Left cardiac atrium (tissue), 4 donors: ENCODE results near the gene PTGFRN. TPM values are rescaled to one million over a fixed set of nuclear protein-coding genes. Genes with fewer than 3 reads are reported as not detected.
A peak's percentile ranks its signal among the peaks of the same experiment; 100 is the strongest.
"Not testable (repeated sequence)": the region's sequence is repeated elsewhere in the genome, so short reads cannot be mapped to it uniquely, and the experiment has no call there.

Experiments used
- ATAC-seq, 2 donors: fragments of 200-7000 bp; cut with Tn5 transposase; one replicate each; pipeline ENCODE4 v1.9.1; 2020; ENCODE audit warnings: mild to moderate bottlenecking in 2 of 2, moderate library complexity in 2 of 2
- DNase-seq: peaks from one replicate; pipeline ENCODE4 v3.0.0-alpha.2; 2020
- intact Hi-C, 2 donors: fragments of 100-400 bp; cut with DNase I; formaldehyde crosslinking; loops; one replicate each; pipeline versions ENCODE4 v1.14.1 to v1.15.1; 2022 to 2023
- total RNA-seq, 2 donors: library from RNA; stranded (reverse); fragmentation: NEBNext Ultra II Directional; extraction: Animal tissue kit (Norgen Biotek cat#: 25700); gene quantifications; one replicate each; pipeline ENCODE4 v1.2.1, GENCODE V29; 2021
- donor health status: DM: no; HTN: yes; CAD: no.
- donor health status: DM: no; HTN: yes; CAD: no; lungs with severe emphysema.
- donor health status: DM: yes; HTN: yes; CAD: no.
- donor health status: Dilated cardiomyopathy.

PTGFRN gene
- total RNA-seq, 2 donors from 2014 or later = 159 to 179 TPM

- intact Hi-C loops = loop anchor here in 1 of 2 donors (5.0 kb wide), 1 partner anchor 33 kb away; no protein-coding TSS in a partner anchor
- ATAC-seq (peak; percentile 62 to 78), DNase-seq (no peak)
Observed at GRCh38 chr1:116950517-116951199, 40.9 kb downstream of the PTGFRN start.

DNA sequence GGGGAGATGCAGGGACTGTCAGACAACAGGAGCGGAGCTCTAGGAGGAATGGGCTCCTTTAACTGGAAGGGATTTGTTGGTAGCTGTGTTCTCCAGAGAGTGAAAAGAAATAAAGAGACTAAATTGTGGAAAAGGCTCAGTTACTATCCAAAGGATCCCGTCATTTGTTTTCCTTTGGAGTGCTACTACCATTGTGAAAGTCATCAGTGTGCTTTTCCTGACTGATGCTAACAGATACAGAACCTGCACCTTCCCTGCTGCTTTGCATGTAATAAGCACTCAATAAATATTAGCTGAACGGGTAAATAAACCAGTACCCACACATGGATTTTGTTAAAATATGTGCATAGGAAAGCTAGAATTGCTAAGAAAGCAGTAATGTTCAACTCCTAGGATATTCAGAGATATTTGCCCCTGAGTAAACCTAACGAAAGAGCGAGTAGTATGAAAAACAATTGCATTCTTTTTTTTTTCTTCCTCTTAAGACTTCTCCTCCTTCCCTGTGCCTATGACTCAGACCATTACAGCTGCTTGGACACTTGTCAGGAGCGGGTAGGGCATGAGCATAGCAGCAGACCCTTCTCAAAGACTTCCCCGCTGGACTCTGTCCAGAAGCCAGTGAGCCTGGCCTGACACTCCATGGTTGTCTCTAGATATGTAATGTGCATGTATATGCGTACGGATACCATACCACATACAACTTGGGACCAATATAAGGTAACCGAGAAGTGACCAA, 41.7 kb downstream of the PTGFRN start:
- intact Hi-C loops = loop anchor here in 1 of 2 donors (5.0 kb wide), 1 partner anchor 34 kb away; no protein-coding TSS in a partner anchor
- peak; percentile 13 to 82 for ATAC-seq
- DNase-seq = peak; percentile 55

GRCh38 chr1:116952738-116953275, 43.1 kb downstream of the PTGFRN start:
- DNase-seq (no peak), ATAC-seq (no peak)
- intact Hi-C loops = loop anchor here in 1 of 2 donors (5.0 kb wide), 1 partner anchor 36 kb away; no protein-coding TSS in a partner anchor

GRCh38 chr1:116954440-116954839, 44.7 kb downstream of the PTGFRN start:
- DNase-seq (no peak), ATAC-seq (peak; percentile 58 to 61)
- intact Hi-C loops = loop anchor here in 1 of 2 donors (5.0 kb wide), 1 partner anchor 37 kb away; no protein-coding TSS in a partner anchor

GRCh38 chr1:116956378-116956777, 46.7 kb downstream of the PTGFRN start:
- no peak for ATAC-seq
- intact Hi-C loops = no loop called here
- DNase-seq = no peak

- ATAC-seq (peak in 1 of 2 donors; percentile 55), DNase-seq (no peak)
- intact Hi-C loops = no loop called here
Observed at GRCh38 chr1:116957646-116958045, 47.9 kb downstream of the PTGFRN start.

GRCh38 chr1:116958110-116958509, 48.4 kb downstream of the PTGFRN start:
- ATAC-seq (no peak), DNase-seq (no peak)
- intact Hi-C loops = no loop called here

DNA sequence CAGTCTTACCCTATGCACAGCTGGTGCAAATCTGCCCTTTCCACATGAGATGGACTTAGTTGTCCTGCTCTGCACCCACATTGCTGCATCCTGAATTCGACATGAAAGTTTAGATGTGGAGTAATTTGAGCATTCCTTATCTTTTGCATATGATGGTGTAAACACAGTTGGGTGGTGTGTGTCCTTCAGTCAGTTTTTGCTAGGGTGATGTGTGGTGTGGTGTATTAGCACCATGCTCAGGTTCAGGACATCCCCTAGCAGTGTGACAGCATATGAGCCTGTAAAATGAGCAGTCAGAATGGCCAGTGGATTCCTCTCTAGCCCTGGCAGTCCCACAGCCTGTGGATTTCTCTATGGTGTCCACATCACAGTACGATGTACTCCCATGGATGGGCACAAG, 49.3 kb downstream of the PTGFRN start:
- intact Hi-C loops = no loop called here
- no peak for ATAC-seq
- DNase-seq = no peak

DNA sequence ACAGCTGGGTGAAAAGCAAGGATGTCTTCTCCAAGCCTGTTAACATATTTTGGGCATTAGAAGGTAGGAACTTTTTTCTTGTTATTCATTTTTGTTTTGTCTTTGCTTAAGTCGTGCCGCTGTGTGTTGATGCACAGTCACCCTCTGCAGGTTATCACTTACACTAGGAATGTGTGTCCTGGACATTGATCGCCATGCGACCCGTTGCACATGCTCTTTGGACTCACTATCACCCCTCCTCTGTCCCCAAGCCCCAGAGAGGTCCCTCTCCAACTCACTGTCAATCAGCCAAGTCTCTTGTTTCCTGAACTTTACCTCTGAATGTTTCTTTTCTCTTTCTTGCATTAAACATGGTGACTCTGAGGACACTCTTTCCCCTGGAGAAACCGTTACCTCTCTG, 51.9 kb downstream of the PTGFRN start:
- ATAC-seq (no peak), DNase-seq (no peak)
- intact Hi-C loops = no loop called here

- ATAC-seq = peak; percentile 32 to 43
- intact Hi-C loops = no loop called here
- DNase-seq = no peak
Observed at GRCh38 chr1:116962987-116963639, 53.4 kb downstream of the PTGFRN start.

GRCh38 chr1:116966791-116967190, 57.1 kb downstream of the PTGFRN start:
- DNase-seq (no peak), ATAC-seq (no peak)
- intact Hi-C loops = no loop called here

DNA sequence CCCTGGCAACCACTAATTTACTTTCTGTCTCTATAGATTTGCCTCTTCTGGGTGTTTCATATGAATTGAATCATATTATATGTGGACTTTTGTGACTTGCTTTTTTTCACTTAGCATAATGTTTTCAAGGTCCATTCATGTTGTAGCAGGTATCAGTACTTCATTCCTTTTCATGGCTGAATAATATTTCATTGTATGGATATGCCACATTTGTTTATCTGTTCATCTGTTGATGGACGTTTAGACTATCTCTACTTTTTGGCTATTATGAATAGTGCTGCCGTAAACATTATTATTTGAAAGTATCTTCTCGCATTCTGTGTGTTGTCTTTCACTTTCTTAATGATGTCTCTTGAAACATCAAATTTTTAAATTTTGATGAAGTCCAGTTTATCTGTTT, 59.0 kb downstream of the PTGFRN start:
- intact Hi-C loops = no loop called here
- DNase-seq (no peak), ATAC-seq (no peak)

DNA sequence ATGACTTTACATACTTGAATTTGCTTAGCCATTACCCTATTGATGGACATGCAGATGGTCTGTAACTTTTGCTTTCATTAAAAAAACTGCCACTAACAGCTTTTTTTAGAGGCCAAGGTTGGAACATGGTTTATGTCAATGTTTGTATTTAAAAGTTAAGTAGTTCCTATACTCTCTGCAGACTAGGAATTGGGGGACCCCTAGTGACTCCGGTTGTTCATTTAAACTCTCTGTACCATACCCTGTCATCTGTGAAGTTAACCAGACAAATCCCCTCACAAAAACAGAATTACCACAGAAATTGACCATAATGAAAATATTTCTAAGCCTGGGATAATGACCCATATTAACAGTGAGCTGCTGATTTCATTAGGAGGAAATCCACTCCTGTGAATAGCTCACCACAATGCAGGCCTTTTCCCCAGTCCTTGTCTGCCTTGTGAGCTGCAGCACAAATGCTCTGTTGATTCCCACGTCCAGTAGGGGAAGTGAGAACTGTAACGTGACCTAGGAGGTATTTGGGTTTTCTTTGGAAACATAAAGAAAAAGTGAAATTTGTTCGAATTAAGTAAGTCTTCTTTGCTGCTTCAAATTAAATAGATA, 61.6 kb downstream of the PTGFRN start:
- DNase-seq (no peak), ATAC-seq (peak in 1 of 2 donors; percentile 66)
- intact Hi-C loops = no loop called here

GRCh38 chr1:116971965-116972673, 62.4 kb downstream of the PTGFRN start:
- intact Hi-C loops = no loop called here
- DNase-seq = no peak
- ATAC-seq = peak; percentile 34 to 71

- ATAC-seq (peak in 1 of 2 donors; percentile 54), DNase-seq (no peak)
- intact Hi-C loops = no loop called here
Observed at GRCh38 chr1:116972674-116973030, 62.9 kb downstream of the PTGFRN start.

DNA sequence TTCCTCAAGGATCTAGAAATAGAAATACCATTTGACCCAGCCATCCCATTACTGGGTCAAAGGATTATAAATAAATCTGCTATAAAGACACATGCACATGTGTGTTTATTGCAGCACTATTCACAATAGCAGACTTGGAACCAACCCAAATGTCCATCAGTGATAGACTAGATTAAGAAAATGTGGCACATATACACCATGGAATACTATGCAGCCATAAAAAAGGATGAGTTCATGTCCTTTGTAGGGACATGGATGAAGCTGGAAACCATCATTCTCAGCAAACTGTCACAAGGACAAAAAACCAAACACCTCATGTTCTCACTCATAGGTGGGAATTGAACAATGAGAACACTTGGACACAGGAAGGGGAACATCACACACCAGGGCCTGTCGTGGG, 70.6 kb downstream of the PTGFRN start:
- intact Hi-C loops, DNase-seq, ATAC-seq: not testable (repeated sequence)

- intact Hi-C loops = no loop called here
- no peak for ATAC-seq
- no peak for DNase-seq
Observed at GRCh38 chr1:116981521-116982037, 71.9 kb downstream of the PTGFRN start.

DNA sequence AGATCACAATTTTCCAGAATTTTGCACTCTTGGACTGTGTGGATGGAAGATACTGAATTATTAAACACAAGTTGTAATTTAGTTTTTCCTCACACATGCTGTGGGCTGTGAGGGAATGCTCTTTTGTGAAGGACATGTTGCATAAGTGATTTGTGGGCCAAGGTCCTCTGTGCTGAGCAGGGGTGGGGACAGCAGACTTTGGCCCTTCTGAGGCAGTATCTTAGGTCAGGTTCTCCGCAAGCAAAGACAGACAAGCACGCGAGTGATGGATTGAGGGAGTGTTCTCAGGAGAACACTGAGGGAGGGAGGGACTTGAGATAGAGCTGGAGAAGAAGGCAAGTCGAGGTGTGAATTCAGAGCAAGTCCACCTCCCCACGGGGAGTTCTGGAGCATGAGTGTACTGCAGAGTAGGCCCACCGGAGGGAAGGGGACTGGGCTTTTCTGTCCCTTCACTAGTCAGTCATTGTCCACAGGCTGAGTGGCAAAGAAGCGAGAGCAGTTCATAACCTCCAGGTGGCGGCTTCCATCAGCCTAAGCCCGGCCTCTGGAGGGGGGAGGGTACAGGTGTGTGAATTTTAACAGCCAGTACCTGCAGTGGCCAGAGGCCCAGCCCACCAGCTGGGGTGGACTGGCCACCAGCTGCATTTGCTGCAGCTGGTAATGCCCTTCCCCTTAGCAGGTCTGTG, 72.7 kb downstream of the PTGFRN start:
- DNase-seq = no peak
- peak in 1 of 2 donors; percentile 25 for ATAC-seq
- intact Hi-C loops = no loop called here
